Vagina (tissue), 2 donors: Measurements from ENCODE around the gene ZNF280D. TPM values are rescaled to one million over a fixed set of nuclear protein-coding genes. Genes with fewer than 3 reads are reported as not detected.

ENCODE experiments used
- DNase-seq, 2 donors: peaks; one replicate each; pipeline ENCODE4 v3.0.0-alpha.2; 2017; ENCODE audit errors: extremely low spot score in 2 of 2
- H3K27ac ChIP-seq: fragments of 200-600 bp; sonication (generic); one replicate; pipeline ENCODE4 v1.5.1; 2019
- H3K27me3 ChIP-seq: fragments of 200-600 bp; sonication (generic); one replicate; pipeline ENCODE4 v1.5.1; 2019
- H3K36me3 ChIP-seq, 2 donors: fragments of 200-600 bp; sonication (generic); one replicate each; pipeline ENCODE4 v1.5.1; 2017 to 2019
- H3K4me1 ChIP-seq: fragments of 200-600 bp; sonication (generic); one replicate; pipeline ENCODE4 v1.5.1; 2019
- H3K4me3 ChIP-seq, 2 donors: fragments of 200-600 bp; sonication (generic); 1 replicate in 1 of 2; 2 replicates in 1 of 2; pipeline ENCODE4 v1.5.1; 2016 to 2019
- H3K9me3 ChIP-seq: fragments of 200-600 bp; sonication (generic); one replicate; pipeline ENCODE4 v1.5.1; 2019
- POLR2A ChIP-seq, 2 donors: fragments of 450-650 bp; IDR thresholded peaks; one replicate each; pipeline ENCODE4 v1.6.1; 2017; ENCODE audit warnings: antibody characterized with exemption in 2 of 2, mild to moderate bottlenecking in 2 of 2, moderate library complexity in 2 of 2
- POLR2AphosphoS5 ChIP-seq, 2 donors: sonication (generic); formaldehyde crosslinking; IDR thresholded peaks; one replicate each; pipeline ENCODE4 v1.9.0; 2017; ENCODE audit warnings: antibody characterized with exemption in 2 of 2, mild to moderate bottlenecking in 2 of 2, low read depth in 1 of 2; ENCODE audit not compliant: insufficient read depth in 1 of 2
- intact Hi-C: fragments of 100-400 bp; cut with DNase I; formaldehyde crosslinking; loops from one replicate; pipeline ENCODE4 v1.15.1; 2023
- total RNA-seq: library from RNA; depleted of rRNA; stranded (reverse); fragments of >200 nt; gene quantifications from one replicate; pipeline ENCODE4 v1.2.3, GENCODE V29; 2016
- TF ChIP-seq, protein P1 (sequence below), 3 experiments: fragments of 450-650 bp in 2 of 3; fragments of 200-600 bp in 1 of 3; sonication (generic) in 1 of 3; IDR thresholded peaks; one replicate each; pipeline ENCODE4 v1.5.1; 2017 to 2019; ENCODE audit warnings: antibody characterized with exemption in 3 of 3, mild to moderate bottlenecking in 2 of 3, moderate library complexity in 2 of 3

ZNF280D gene
- total RNA-seq, 1 donor from 2014 or later, result 57.9 TPM

- H3K4me3 ChIP-seq, result peak overlapping the region; percentile 61 to 86
- peaks cover 70% of the 10 kb centered on the region for H3K4me1 ChIP-seq
- DNase-seq, result no peak
- no peaks in the 10 kb centered on the region for H3K27me3 ChIP-seq
- no peaks in the 10 kb centered on the region for H3K36me3 ChIP-seq
- peak overlapping the region; percentile 95 for H3K27ac ChIP-seq
- TF ChIP-seq POLR2AphosphoS5 (IDR thresholded peaks at IDR 0.05; ENCODE audit: insufficient read depth in 1 of 2, low read depth in 1 of 2), result peak in 1 of 2 donors; percentile 6
- TF ChIP-seq, protein P1, sequence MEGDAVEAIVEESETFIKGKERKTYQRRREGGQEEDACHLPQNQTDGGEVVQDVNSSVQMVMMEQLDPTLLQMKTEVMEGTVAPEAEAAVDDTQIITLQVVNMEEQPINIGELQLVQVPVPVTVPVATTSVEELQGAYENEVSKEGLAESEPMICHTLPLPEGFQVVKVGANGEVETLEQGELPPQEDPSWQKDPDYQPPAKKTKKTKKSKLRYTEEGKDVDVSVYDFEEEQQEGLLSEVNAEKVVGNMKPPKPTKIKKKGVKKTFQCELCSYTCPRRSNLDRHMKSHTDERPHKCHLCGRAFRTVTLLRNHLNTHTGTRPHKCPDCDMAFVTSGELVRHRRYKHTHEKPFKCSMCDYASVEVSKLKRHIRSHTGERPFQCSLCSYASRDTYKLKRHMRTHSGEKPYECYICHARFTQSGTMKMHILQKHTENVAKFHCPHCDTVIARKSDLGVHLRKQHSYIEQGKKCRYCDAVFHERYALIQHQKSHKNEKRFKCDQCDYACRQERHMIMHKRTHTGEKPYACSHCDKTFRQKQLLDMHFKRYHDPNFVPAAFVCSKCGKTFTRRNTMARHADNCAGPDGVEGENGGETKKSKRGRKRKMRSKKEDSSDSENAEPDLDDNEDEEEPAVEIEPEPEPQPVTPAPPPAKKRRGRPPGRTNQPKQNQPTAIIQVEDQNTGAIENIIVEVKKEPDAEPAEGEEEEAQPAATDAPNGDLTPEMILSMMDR (IDR thresholded peaks at IDR 0.05), result no peak
- H3K9me3 ChIP-seq, result no peaks in the 10 kb centered on the region
- intact Hi-C loops, result loop anchor here (2.0 kb wide), 1 partner anchor 186 kb away; the partner anchor contains the start of gene TCF12
These were observed 999 bp downstream of the ZNF280D start for GRCh38 chr15:56732135-56732885.

DNA sequence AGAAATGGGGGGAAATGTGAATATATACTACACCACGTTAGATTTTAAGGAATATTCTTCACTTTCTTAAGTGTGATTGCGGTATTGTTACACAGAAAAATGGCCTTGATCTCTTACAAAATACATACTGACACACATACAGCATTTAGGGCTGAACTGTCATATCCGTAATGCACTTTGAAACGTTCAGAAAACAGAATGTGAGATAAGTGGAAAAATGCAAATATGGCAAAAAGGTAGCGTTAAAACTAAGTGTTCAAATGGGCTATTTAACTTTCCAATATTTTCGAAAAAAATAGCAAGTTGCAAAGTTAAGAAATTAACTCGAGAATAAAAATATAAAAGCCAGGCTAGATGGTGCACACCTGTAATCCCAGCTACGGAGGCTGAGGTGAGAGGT is 1.8 kb downstream of the ZNF280D start:
- Histone ChIP-seq H3K4me3 (peak overlapping the region; percentile 61 to 86), H3K9me3 (no peaks in the 10 kb centered on the region), H3K4me1 (peaks cover 68% of the 10 kb centered on the region), H3K27me3 (no peaks in the 10 kb centered on the region), H3K36me3 (no peaks in the 10 kb centered on the region), H3K27ac (peak overlapping the region; percentile 95)
- TF ChIP-seq, protein P1 (IDR thresholded peaks at IDR 0.05), result no peak
- TF ChIP-seq POLR2AphosphoS5 (IDR thresholded peaks at IDR 0.05; ENCODE audit: insufficient read depth in 1 of 2, low read depth in 1 of 2), result no peak
- TF ChIP-seq POLR2A (IDR thresholded peaks at IDR 0.05), result no peak
- intact Hi-C loops, result no loop called here
- no peak for DNase-seq

GRCh38 chr15:56729561-56729960 is 3.7 kb downstream of the ZNF280D start:
- no peaks in the 10 kb centered on the region for H3K27me3 ChIP-seq
- intact Hi-C loops, result no loop called here
- DNase-seq, result no peak

GRCh38 chr15:56725386-56725785 is 7.9 kb downstream of the ZNF280D start:
- Histone ChIP-seq H3K4me3 (no peak overlapping the region), H3K27ac (no peak overlapping the region), H3K36me3 (no peaks in the 10 kb centered on the region), H3K4me1 (peaks cover 72% of the 10 kb centered on the region), H3K9me3 (no peaks in the 10 kb centered on the region), H3K27me3 (no peaks in the 10 kb centered on the region)
- intact Hi-C loops, result no loop called here
- TF ChIP-seq, protein P1 (IDR thresholded peaks at IDR 0.05), result no peak
- TF ChIP-seq POLR2AphosphoS5 (IDR thresholded peaks at IDR 0.05; ENCODE audit: insufficient read depth in 1 of 2, low read depth in 1 of 2) (no peak), POLR2A (IDR thresholded peaks at IDR 0.05) (no peak)
- no peak for DNase-seq

More at GRCh38 chr15:56729561-56729960, 3.7 kb downstream of the ZNF280D start:
- H3K36me3 ChIP-seq, result no peaks in the 10 kb centered on the region
- H3K4me1 ChIP-seq, result peaks cover 77% of the 10 kb centered on the region
- no peak overlapping the region for H3K27ac ChIP-seq
- no peaks in the 10 kb centered on the region for H3K9me3 ChIP-seq
- TF ChIP-seq, protein P1 (IDR thresholded peaks at IDR 0.05), result no peak
- no peak for TF ChIP-seq POLR2AphosphoS5 (IDR thresholded peaks at IDR 0.05; ENCODE audit: insufficient read depth in 1 of 2, low read depth in 1 of 2)
- no peak for TF ChIP-seq POLR2A (IDR thresholded peaks at IDR 0.05)
- no peak overlapping the region for H3K4me3 ChIP-seq

DNA sequence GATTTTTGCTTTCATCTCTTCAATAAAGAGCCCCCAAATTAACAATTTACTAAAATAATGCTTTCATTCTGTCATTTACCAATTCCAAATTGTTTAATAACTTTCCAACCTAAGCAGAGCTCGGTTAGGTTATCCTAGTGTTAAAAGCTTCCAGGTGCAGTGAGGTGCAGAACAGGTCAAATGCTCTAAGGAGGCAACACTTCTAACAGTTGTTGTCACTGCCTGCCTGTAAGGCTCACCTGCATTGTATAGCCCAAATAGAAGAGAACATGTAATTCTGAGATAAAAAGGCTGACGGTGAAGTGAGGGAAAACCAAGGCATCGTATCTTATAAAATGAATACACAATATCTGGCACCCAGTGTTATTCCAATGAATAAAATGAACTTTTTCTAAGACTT is 9.1 kb downstream of the ZNF280D start:
- H3K4me1 ChIP-seq, result peaks cover 73% of the 10 kb centered on the region

More for the DNA sequence above, 9.1 kb downstream of the ZNF280D start:
- no peak for DNase-seq
- H3K27ac ChIP-seq, result no peak overlapping the region
- TF ChIP-seq POLR2A (IDR thresholded peaks at IDR 0.05) (no peak), POLR2AphosphoS5 (IDR thresholded peaks at IDR 0.05; ENCODE audit: insufficient read depth in 1 of 2, low read depth in 1 of 2) (no peak)
- intact Hi-C loops, result no loop called here
- H3K27me3 ChIP-seq, result no peaks in the 10 kb centered on the region
- H3K4me3 ChIP-seq, result no peak overlapping the region
- H3K36me3 ChIP-seq, result no peaks in the 10 kb centered on the region
- H3K9me3 ChIP-seq, result no peaks in the 10 kb centered on the region
